ENCODE results near the gene VWA5B1. TPM values are rescaled to one million over a fixed set of nuclear protein-coding genes. Genes with fewer than 3 reads are reported as not detected.

The VWA5B1 gene
- total and polyA plus RNA-seq, 2 of the 8 experiments (the other 6 are each of a cell fraction or from before 2014, with no cell fraction given) = 0.54 to 2.3 TPM

- Histone ChIP-seq H2AFZ (ENCODE audit: low read length) (no peak overlapping the region), H2BK120ac (replicated peaks; ENCODE audit: low read depth, low read length) (no peak overlapping the region), H3K27ac (ENCODE audit: low read depth, low read length) (no peak overlapping the region), H3K27me3 (replicated peaks in 1 of 4; ENCODE audit: control insufficient read depth in 3 of 4, extremely low read depth in 1 of 4, insufficient read depth in 3 of 4, low read length in 3 of 4) (no peaks in the 10 kb centered on the region), H3K4me3 (ENCODE audit: extremely low read depth in 1 of 4, insufficient read depth in 2 of 4, low read depth in 3 of 4, low read length in 4 of 4) (no peak overlapping the region), H3K79me1 (ENCODE audit: low read depth, low read length) (no peaks in the 10 kb centered on the region), H3K56ac (replicated peaks; ENCODE audit: insufficient read length, low read depth, low read length) (no peak overlapping the region), H2AK5ac (ENCODE audit: low read depth, low read length) (no peak overlapping the region), H2BK12ac (ENCODE audit: low read depth, low read length) (no peak overlapping the region), H2BK20ac (ENCODE audit: low read length) (no peak overlapping the region), H4K20me1 (replicated peaks in 1 of 2; ENCODE audit: control insufficient read depth in 1 of 2, insufficient read depth in 2 of 2, low read length in 2 of 2) (no peaks in the 10 kb centered on the region), H3K14ac (ENCODE audit: insufficient read length) (no peak overlapping the region), H3K9ac (replicated peaks in 1 of 4; ENCODE audit: extremely low read depth in 1 of 4, low read depth in 3 of 4, low read length in 3 of 4) (no peak overlapping the region), H3K23ac (ENCODE audit: insufficient read length) (no peak overlapping the region), H3K4ac (replicated peaks; ENCODE audit: insufficient read length, low read depth, low read length) (no peak overlapping the region), H3K4me1 (replicated peaks in 1 of 4; ENCODE audit: control insufficient read depth in 3 of 4, insufficient read depth in 4 of 4, low read length in 3 of 4) (no peaks in the 10 kb centered on the region), H4K5ac (ENCODE audit: insufficient read length, low read depth, low read length) (no peak overlapping the region), H4K8ac (ENCODE audit: extremely low read depth, insufficient read depth, low read length) (no peak overlapping the region), H3K18ac (ENCODE audit: extremely low read depth, low read length) (no peak overlapping the region), H3K9me3 (ENCODE audit: insufficient read depth in 2 of 2, low read depth in 1 of 2, low read length in 1 of 2) (no peaks in the 10 kb centered on the region), H2BK15ac (ENCODE audit: low read length) (no peak overlapping the region), H3K4me2 (ENCODE audit: insufficient read depth in 1 of 2, low read depth in 2 of 2, low read length in 2 of 2) (no peak overlapping the region), H3K79me2 (ENCODE audit: control insufficient read depth in 1 of 2, insufficient read depth in 2 of 2, low read length in 2 of 2) (no peaks in the 10 kb centered on the region), H3K23me2 (ENCODE audit: low read depth, low read length) (no peaks in the 10 kb centered on the region), H2BK5ac (ENCODE audit: low read depth, low read length) (no peak overlapping the region), H4K91ac (replicated peaks; ENCODE audit: insufficient read length, low read length) (no peak overlapping the region), H3K36me3 (ENCODE audit: control insufficient read depth in 2 of 4, insufficient read depth in 4 of 4, low read length in 3 of 4) (no peaks in the 10 kb centered on the region)
- ChIA-PET CTCF (ENCODE audit: partially characterized antibody) (interaction anchor here (1.1 to 1.4 kb wide), 2 partner anchors 9 to 237 kb away, joined by 3 to 5 read pairs; no protein-coding TSS in a partner anchor), POLR2A (ENCODE audit: partially characterized antibody) (no interaction called here)
- FAIRE-seq (no peak), DNase-seq (ENCODE audit: low read depth in 1 of 2, low spot score in 2 of 2) (no peak)
- TF ChIP-seq ATF3 (IDR thresholded peaks at IDR 0.05; ENCODE audit: insufficient read depth, low read depth, low read length) (no peak), POU5F1 (IDR thresholded peaks at IDR 0.05; ENCODE audit: low read depth, low read length) (no peak), SP2 (IDR thresholded peaks at IDR 0.05; ENCODE audit: low read length) (no peak), CHD1 (IDR thresholded peaks at IDR 0.05; ENCODE audit: low read depth, low read length) (no peak), BCL11A (IDR thresholded peaks at IDR 0.05; ENCODE audit: low read depth in 2 of 2, low read length in 2 of 2) (no peak), E2F6 (IDR thresholded peaks at IDR 0.05) (no peak)
- 96% methylated on average over 5 of the region's 5 CpGs; no CpG with 5 or more reads in 1 of the 2 experiments for WGBS, 2 experiments (ENCODE audit: extremely low coverage in 1 of 2, insufficient coverage in 1 of 2, insufficient read length in 1 of 2, insufficient replicate concordance in 2 of 2, low coverage in 1 of 2, low lambda C conversion rate in 2 of 2, missing lambda C conversion rate in 1 of 2)
Observed at GRCh38 chr1:20261095-20261494, 29.6 kb upstream of the VWA5B1 start.

Data from H1 (cell line).